Neutrophil (primary cell): Measurements from ENCODE around the gene MN1.

Source experiments
- H3K27ac ChIP-seq: fragments of 200-600 bp; sonication (generic); 2 replicates; pipeline ENCODE4 v1.5.1; 2016; ENCODE audit warnings: mild to moderate bottlenecking, moderate library complexity
- H3K27me3 ChIP-seq: fragments of 200-600 bp; sonication (generic); 2 replicates; pipeline ENCODE4 v1.6.0; 2016; ENCODE audit warnings: mild to moderate bottlenecking
- H3K36me3 ChIP-seq: fragments of 200-600 bp; sonication (generic); 2 replicates; pipeline ENCODE4 v1.5.1; 2017
- H3K4me1 ChIP-seq, 2 experiments: fragments of 200-600 bp in 1 of 2; sonication (generic) in 1 of 2; 1 replicate in 1 of 2; 2 replicates in 1 of 2; pipeline versions ENCODE4 v1.5.1 to v1.6.1; 2013 to 2016; ENCODE audit warnings: low read depth in 1 of 2, low read length in 1 of 2, mild to moderate bottlenecking in 1 of 2, moderate library complexity in 1 of 2; ENCODE audit not compliant: control insufficient read depth in 1 of 2, insufficient read depth in 1 of 2
- H3K4me3 ChIP-seq, 2 experiments: fragments of 200-600 bp in 1 of 2; sonication (generic) in 1 of 2; 1 replicate in 1 of 2; 2 replicates in 1 of 2; pipeline ENCODE4 v1.5.1; 2013 to 2016; ENCODE audit warnings: low read depth in 1 of 2, low read length in 1 of 2, mild to moderate bottlenecking in 1 of 2, moderate library complexity in 1 of 2
- H3K9me3 ChIP-seq: fragments of 200-600 bp; sonication (generic); 2 replicates; pipeline ENCODE4 v1.5.1; 2016
- TF ChIP-seq, protein P1 (sequence below): fragments of 200-600 bp; sonication (generic); IDR thresholded peaks from 2 replicates; pipeline ENCODE4 v1.5.1; 2016; ENCODE audit warnings: antibody characterized with exemption

Gene MN1

DNA sequence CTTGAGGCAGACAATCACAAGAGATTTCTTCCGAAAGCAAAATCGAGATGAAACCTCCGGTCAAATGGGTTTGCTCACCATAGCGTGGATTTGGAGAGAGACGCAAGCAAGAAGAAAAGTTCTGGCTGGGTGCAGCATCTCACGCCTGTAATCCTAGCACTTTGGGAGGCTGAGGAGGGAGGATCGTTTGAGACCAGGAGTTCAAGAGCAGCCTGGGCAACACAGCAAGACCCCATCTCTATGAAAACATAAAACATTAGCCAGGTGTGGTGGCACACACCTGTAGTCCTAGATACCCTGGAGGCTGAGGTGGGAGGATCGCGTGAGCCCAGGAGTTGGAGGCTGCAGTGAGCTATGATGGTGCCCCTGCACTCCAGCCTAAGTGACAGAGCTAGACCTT lies 24.4 kb downstream of the MN1 start:
- H3K27ac ChIP-seq = no peak overlapping the region
- no peaks in the 10 kb centered on the region for H3K4me1 ChIP-seq
- H3K36me3 ChIP-seq = no peaks in the 10 kb centered on the region
- H3K27me3 ChIP-seq = peaks cover 53% of the 10 kb centered on the region
- TF ChIP-seq, protein P1, sequence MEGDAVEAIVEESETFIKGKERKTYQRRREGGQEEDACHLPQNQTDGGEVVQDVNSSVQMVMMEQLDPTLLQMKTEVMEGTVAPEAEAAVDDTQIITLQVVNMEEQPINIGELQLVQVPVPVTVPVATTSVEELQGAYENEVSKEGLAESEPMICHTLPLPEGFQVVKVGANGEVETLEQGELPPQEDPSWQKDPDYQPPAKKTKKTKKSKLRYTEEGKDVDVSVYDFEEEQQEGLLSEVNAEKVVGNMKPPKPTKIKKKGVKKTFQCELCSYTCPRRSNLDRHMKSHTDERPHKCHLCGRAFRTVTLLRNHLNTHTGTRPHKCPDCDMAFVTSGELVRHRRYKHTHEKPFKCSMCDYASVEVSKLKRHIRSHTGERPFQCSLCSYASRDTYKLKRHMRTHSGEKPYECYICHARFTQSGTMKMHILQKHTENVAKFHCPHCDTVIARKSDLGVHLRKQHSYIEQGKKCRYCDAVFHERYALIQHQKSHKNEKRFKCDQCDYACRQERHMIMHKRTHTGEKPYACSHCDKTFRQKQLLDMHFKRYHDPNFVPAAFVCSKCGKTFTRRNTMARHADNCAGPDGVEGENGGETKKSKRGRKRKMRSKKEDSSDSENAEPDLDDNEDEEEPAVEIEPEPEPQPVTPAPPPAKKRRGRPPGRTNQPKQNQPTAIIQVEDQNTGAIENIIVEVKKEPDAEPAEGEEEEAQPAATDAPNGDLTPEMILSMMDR = no peak
- H3K9me3 ChIP-seq = no peaks in the 10 kb centered on the region
- no peak overlapping the region for H3K4me3 ChIP-seq

DNA sequence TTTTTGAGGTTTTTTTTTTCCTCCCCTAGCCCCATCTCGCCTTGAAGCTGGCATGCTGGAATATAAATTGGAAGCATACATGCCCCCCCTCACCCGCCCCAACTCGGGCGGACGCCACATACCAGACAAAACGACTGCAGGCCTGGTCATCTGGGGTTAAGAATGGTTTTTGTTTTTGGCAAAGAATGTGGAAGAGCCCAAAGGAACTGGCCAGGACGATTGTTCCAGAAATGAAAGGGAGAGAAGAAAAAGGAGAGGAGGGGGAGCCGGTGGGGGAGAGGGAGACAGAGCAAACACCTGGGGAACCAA lies 25.0 kb downstream of the MN1 start:
- H3K4me1 ChIP-seq = no peaks in the 10 kb centered on the region
- TF ChIP-seq, protein P1 = no peak
- H3K4me3 ChIP-seq = no peak overlapping the region
- no peaks in the 10 kb centered on the region for H3K36me3 ChIP-seq
- peaks cover 53% of the 10 kb centered on the region for H3K27me3 ChIP-seq
- H3K27ac ChIP-seq = no peak overlapping the region
- no peaks in the 10 kb centered on the region for H3K9me3 ChIP-seq

DNA sequence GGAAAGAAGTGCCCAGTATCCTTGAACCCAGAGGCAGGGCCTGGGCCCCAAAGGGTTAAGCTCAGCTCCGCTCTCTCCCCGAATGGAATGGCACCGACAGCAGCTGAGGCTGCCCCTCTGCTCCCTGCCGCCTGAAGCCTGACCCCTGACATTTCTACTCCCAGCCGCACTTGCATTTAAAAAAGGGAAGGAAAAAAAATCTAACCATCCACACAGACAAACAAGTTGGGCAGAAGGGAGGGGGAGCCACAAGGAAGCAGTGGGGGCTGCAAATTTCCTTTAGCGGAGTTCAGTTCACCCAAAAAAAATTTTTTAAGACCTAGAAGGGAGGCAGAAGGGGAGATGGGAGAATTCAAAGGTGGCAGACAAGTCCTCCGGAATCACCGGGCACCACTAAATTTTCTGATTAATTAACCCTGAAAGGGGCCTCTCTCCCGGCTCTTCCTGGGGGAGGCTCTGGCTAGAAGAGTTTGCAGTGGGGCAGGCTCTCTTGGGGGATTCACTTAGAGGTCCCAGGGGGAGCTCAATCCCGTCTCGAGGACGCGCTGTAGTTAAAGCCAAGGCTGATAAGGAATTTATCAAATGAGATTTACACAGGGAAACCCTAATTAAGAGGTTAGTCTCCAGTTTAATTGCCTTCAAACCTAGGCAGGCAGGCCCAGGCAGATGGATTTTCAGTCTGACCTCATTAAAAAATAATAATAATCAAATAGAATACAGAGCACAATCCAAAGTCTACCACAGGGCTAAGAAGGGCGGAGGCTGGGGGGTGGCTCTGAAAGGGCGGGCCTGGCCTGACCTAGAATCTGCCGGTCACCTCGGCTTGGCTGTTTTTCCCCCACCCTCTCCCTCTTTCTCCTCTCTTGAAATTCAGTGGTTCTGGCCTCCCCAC lies 25.6 kb downstream of the MN1 start:
- no peak overlapping the region for H3K4me3 ChIP-seq

DNA sequence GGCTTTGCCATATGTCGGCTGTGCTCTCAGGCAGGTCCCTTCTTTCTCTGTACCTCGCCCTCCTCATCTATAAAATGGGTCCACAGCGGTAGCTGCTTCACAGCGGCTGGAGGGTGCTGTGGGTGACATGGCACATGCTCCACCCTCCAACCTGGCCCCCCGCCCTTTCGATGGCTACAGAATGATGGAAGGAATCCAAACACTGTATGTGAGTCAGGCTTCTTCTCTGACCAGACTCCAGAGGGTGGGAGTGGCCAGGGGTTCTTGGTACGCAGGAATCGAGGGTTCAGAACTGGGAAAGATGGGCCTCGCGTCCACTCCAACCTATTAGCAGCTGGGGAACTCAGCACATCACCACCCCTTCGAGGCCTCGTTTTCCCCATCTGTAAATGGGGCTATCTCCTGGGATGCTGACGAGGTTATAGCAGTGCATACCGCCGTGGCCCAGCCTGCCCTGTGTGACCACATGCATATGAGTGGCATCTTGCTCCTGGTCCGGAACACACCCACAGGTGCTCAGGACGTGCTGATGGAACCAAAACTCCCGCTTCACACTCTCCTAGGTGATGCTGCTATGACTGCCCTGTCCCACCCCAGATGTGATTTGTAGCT lies 26.4 kb downstream of the MN1 start:
- Histone ChIP-seq H3K4me3 (no peak overlapping the region), H3K9me3 (no peaks in the 10 kb centered on the region), H3K4me1 (no peaks in the 10 kb centered on the region), H3K27me3 (peaks cover 49% of the 10 kb centered on the region), H3K27ac (no peak overlapping the region), H3K36me3 (no peaks in the 10 kb centered on the region)
- TF ChIP-seq, protein P1 = no peak

More for the DNA sequence above, 25.6 kb downstream of the MN1 start:
- no peaks in the 10 kb centered on the region for H3K9me3 ChIP-seq
- peaks cover 53% of the 10 kb centered on the region for H3K27me3 ChIP-seq
- no peaks in the 10 kb centered on the region for H3K4me1 ChIP-seq
- H3K36me3 ChIP-seq = no peaks in the 10 kb centered on the region
- H3K27ac ChIP-seq = no peak overlapping the region
- TF ChIP-seq, protein P1 = no peak

DNA sequence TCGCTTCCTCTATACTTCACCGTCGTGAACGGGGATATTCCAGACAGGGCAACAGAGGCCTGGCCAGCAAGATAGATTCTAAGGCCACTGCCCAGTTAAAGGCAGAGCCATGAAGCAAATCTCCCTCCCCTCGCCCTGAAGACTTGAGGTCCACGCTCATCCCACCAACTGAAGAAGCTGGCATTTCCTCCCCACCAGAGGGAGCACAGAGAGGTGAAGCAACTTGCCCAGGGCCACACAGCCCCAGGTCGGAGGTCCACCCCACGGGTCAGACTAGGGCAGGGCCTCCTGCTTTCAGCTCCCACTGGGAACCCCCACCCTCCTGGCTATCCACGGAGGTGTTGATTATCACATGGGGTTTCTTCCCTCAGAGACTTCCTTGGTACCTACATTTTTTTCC lies 27.4 kb downstream of the MN1 start:
- peaks cover 44% of the 10 kb centered on the region for H3K27me3 ChIP-seq
- TF ChIP-seq, protein P1 = no peak
- H3K9me3 ChIP-seq = no peaks in the 10 kb centered on the region
- no peak overlapping the region for H3K27ac ChIP-seq
- no peaks in the 10 kb centered on the region for H3K4me1 ChIP-seq
- no peak overlapping the region for H3K4me3 ChIP-seq
- H3K36me3 ChIP-seq = no peaks in the 10 kb centered on the region
